B cell (primary cell): ENCODE data around the gene B3GALT6. TPM values are rescaled to one million over a fixed set of nuclear protein-coding genes. Genes with fewer than 3 reads are reported as not detected.

Experiments
- ATAC-seq: fragments of 200-7000 bp; cut with Tn5 transposase; one replicate; pipeline ENCODE4 v1.10.0; 2021; ENCODE audit warnings: low read depth, mild to moderate bottlenecking, moderate number of reproducible peaks, moderate library complexity
- CTCF ChIA-PET: fragments of 350-600 bp; sonication (Branson Sonifier 250); formaldehyde crosslinking; loops from one replicate; lab custom pipeline; 2021; ENCODE audit warnings: antibody characterized with exemption, inconsistent platforms; lab: Charles Lee
- POLR2A ChIA-PET: fragments of 350-600 bp; sonication (Branson Sonifier 250); formaldehyde crosslinking; loops from one replicate; lab custom pipeline; 2021; ENCODE audit warnings: antibody characterized with exemption; lab: Charles Lee
- DNase-seq: peaks from one replicate; pipeline ENCODE4 v3.0.0; 2013
- H2AFZ ChIP-seq: 2 replicates; pipeline ENCODE4 v1.6.1; 2012; ENCODE audit warnings: mild to moderate bottlenecking, low read depth, low read length; ENCODE audit not compliant: insufficient read depth, poor library complexity, severe bottlenecking
- H3K27ac ChIP-seq, 2 donors: 1 replicate in 1 of 2; 2 replicates in 1 of 2; pipeline ENCODE4 v1.5.1; 2012 to 2013; ENCODE audit warnings: low read length in 2 of 2, mild to moderate bottlenecking in 2 of 2, moderate library complexity in 1 of 2
- H3K27me3 ChIP-seq, 4 experiments: fragments of 200-600 bp in 1 of 4; sonication (generic) in 1 of 4; replicated peaks in 1 of 4; 1 replicate in 2 of 4; 2 replicates in 2 of 4; pipeline versions ENCODE4 v1.6.1 to v1.7.0; 2013 to 2016; ENCODE audit warnings: low read length in 3 of 4, mild to moderate bottlenecking in 2 of 4, mixed read lengths in 1 of 4, moderate library complexity in 1 of 4; ENCODE audit not compliant: insufficient read depth in 4 of 4, control insufficient read depth in 3 of 4; ENCODE audit errors: control extremely low read depth in 1 of 4
- H3K36me3 ChIP-seq, 2 experiments: replicated peaks in 1 of 2; 1 replicate in 1 of 2; 2 replicates in 1 of 2; pipeline versions ENCODE4 v1.6.1 to v1.7.1; 2013; ENCODE audit warnings: low read length in 1 of 2; ENCODE audit not compliant: insufficient read depth in 2 of 2, control insufficient read depth in 1 of 2; ENCODE audit errors: control extremely low read depth in 1 of 2, extremely low read depth in 1 of 2
- H3K4me1 ChIP-seq, 2 donors: fragments of 200-600 bp in 1 of 2; sonication (generic) in 1 of 2; 1 replicate in 1 of 2; 2 replicates in 1 of 2; pipeline versions ENCODE4 v1.5.1 to v1.6.1; 2013 to 2017; ENCODE audit warnings: low read length in 2 of 2; ENCODE audit not compliant: control insufficient read depth in 2 of 2, insufficient read depth in 2 of 2
- H3K4me2 ChIP-seq: replicated peaks from 2 replicates; pipeline ENCODE3; 2012; ENCODE audit warnings: mild to moderate bottlenecking, low read depth, low read length; ENCODE audit not compliant: poor library complexity, severe bottlenecking
- H3K4me3 ChIP-seq, 5 experiments: fragments of 200-600 bp in 1 of 5; sonication (generic) in 1 of 5; 1 replicate in 3 of 5; 2 replicates in 2 of 5; pipeline versions ENCODE4 v1.5.1 to v1.7.0; 2011 to 2016; ENCODE audit warnings: low read length in 4 of 5, mild to moderate bottlenecking in 4 of 5, low read depth in 2 of 5, control low read depth in 1 of 5, moderate library complexity in 1 of 5; ENCODE audit not compliant: insufficient read depth in 1 of 5; ENCODE audit errors: control extremely low read depth in 1 of 5, extremely low read depth in 1 of 5
- H3K79me2 ChIP-seq: fragments of 200-600 bp; sonication (generic); one replicate; pipeline ENCODE4 v1.6.0; 2016; ENCODE audit warnings: low read length; ENCODE audit not compliant: control insufficient read depth, insufficient read depth
- H3K9ac ChIP-seq: fragments of 200-600 bp; sonication (generic); 2 replicates; pipeline ENCODE4 v1.6.1; 2017; ENCODE audit warnings: mild to moderate bottlenecking, low read length, moderate library complexity
- H3K9me3 ChIP-seq, 3 donors: one replicate each; pipeline versions ENCODE4 v1.6.1 to v1.7.1; 2013; ENCODE audit warnings: low read length in 2 of 3; ENCODE audit not compliant: control insufficient read depth in 2 of 3, insufficient read depth in 1 of 3; ENCODE audit errors: control extremely low read depth in 1 of 3
- H4K20me1 ChIP-seq: 2 replicates; pipeline ENCODE4 v1.6.0; 2012; ENCODE audit warnings: mild to moderate bottlenecking, low read length; ENCODE audit not compliant: insufficient read depth, control insufficient read depth, poor library complexity, severe bottlenecking
- H3K27ac Mint-ChIP-seq: one replicate; pipeline ENCODE4 v1.8.0; 2021; ENCODE audit warnings: mixed read lengths
- H3K27me3 Mint-ChIP-seq: one replicate; pipeline ENCODE4 v1.8.0; 2021; ENCODE audit warnings: mixed read lengths
- H3K4me1 Mint-ChIP-seq: one replicate; pipeline ENCODE4 v1.8.0; 2021; ENCODE audit warnings: mixed read lengths
- H3K4me3 Mint-ChIP-seq: one replicate; pipeline ENCODE4 v1.8.0; 2021; ENCODE audit warnings: mixed read lengths
- H3K9me3 Mint-ChIP-seq: one replicate; pipeline ENCODE4 v1.8.0; 2022; ENCODE audit warnings: mixed read lengths; ENCODE audit not compliant: insufficient read depth
- CTCF ChIP-seq: fragments of 200-600 bp; IDR thresholded peaks from one replicate; pipeline ENCODE4 v1.8.0; 2022; ENCODE audit warnings: antibody characterized with exemption, mild to moderate bottlenecking
- EZH2 ChIP-seq: IDR thresholded peaks from 2 replicates; pipeline ENCODE4 v1.6.1; 2012; ENCODE audit warnings: borderline replicate concordance, low read depth, mild to moderate bottlenecking, moderate library complexity, low read length; ENCODE audit not compliant: insufficient read depth, poor library complexity, severe bottlenecking
- WGBS: methylation state at CpG from one replicate; pipeline ENCODE4 v1.1.5; 2013; ENCODE audit warnings: missing lambda C conversion rate; ENCODE audit not compliant: insufficient coverage; 5-methylcytosine and 5-hydroxymethylcytosine counted together
- intact Hi-C: fragments of 100-400 bp; cut with micrococcal nuclease; formaldehyde crosslinking; loops from one replicate; pipeline ENCODE4 v1.10.0; 2022
- polyA plus RNA-seq: library from polyadenylated mRNA; depleted of rRNA; stranded (reverse); fragments of >200 nt; gene quantifications from 2 replicates; pipeline ENCODE4 v1.2.3, GENCODE V29; 2012
- total RNA-seq, 2 donors: library from RNA; stranded (reverse); fragments of 120-200 nt in 1 of 2; gene quantifications; 1 replicate in 1 of 2; 2 replicates in 1 of 2; pipeline versions ENCODE4 v1.2.3 to v1.2.4, GENCODE V29; 2013 to 2022

B3GALT6 gene
- total and polyA plus RNA-seq, 2 donors (not counting 1 experiment from before 2014, with no cell fraction given), result 5.9 to 21.0 TPM

GRCh38 chr1:1259119-1259488, 27.1 kb downstream of the B3GALT6 start:
- Histone ChIP-seq H3K9me3 (no peaks in the 10 kb centered on the region), H3K9ac (no peak overlapping the region), H3K4me3 (no peak overlapping the region), H3K27me3 (no peaks in the 10 kb centered on the region), H3K36me3 (peaks cover 0 to 62% of the 10 kb centered on the region in 2 experiments), H3K79me2 (peaks cover 51% of the 10 kb centered on the region), H3K4me1 (peaks cover 0 to 4% of the 10 kb centered on the region in 2 donors), H3K4me2 (no peak overlapping the region), H4K20me1 (peaks cover 63% of the 10 kb centered on the region), H2AFZ (no peak overlapping the region), H3K27ac (no peak overlapping the region)
- ChIA-PET POLR2A (no interaction called here), CTCF (no interaction called here)
- no peak overlapping the region for H3K27ac Mint-ChIP-seq
- intact Hi-C loops, result no loop called here
- peaks cover 16% of the 10 kb centered on the region for H3K4me1 Mint-ChIP-seq
- TF ChIP-seq CTCF (no peak), EZH2 (no peak)
- H3K4me3 Mint-ChIP-seq, result no peak overlapping the region
- H3K9me3 Mint-ChIP-seq, result no peaks in the 10 kb centered on the region
- WGBS, result 98% methylated on average over 22 of the region's 22 CpGs
- DNase-seq, result no peak
- H3K27me3 Mint-ChIP-seq, result no peaks in the 10 kb centered on the region
- no peak for ATAC-seq

GRCh38 chr1:1259540-1259939, 27.5 kb downstream of the B3GALT6 start:
- Histone ChIP-seq H4K20me1 (peaks cover 68% of the 10 kb centered on the region), H3K4me2 (no peak overlapping the region), H3K27me3 (no peaks in the 10 kb centered on the region), H3K9me3 (no peaks in the 10 kb centered on the region), H3K4me3 (no peak overlapping the region), H3K36me3 (peaks cover 0 to 62% of the 10 kb centered on the region in 2 experiments), H3K4me1 (peaks cover 0 to 4% of the 10 kb centered on the region in 2 donors), H3K79me2 (peaks cover 54% of the 10 kb centered on the region), H3K9ac (no peak overlapping the region), H3K27ac (no peak overlapping the region), H2AFZ (no peak overlapping the region)
- POLR2A ChIA-PET, result no interaction called here
- ATAC-seq (no peak), DNase-seq (no peak)
- intact Hi-C loops, result no loop called here
- 98% methylated on average over 18 of the region's 18 CpGs for WGBS
- no peaks in the 10 kb centered on the region for H3K27me3 Mint-ChIP-seq
- TF ChIP-seq CTCF (no peak), EZH2 (no peak)
- H3K27ac Mint-ChIP-seq, result no peak overlapping the region
- CTCF ChIA-PET, result interaction anchor here (0.8 to 1.7 kb wide), 2 partner anchors 32 to 227 kb away, joined by 3 read pairs; no protein-coding TSS in a partner anchor
- H3K4me1 Mint-ChIP-seq, result peaks cover 16% of the 10 kb centered on the region
- H3K4me3 Mint-ChIP-seq, result no peak overlapping the region
- H3K9me3 Mint-ChIP-seq, result no peaks in the 10 kb centered on the region
